WTC11 (cell line): ENCODE results near the gene ADGRB2.

Source experiments
- ESRRA ChIP-seq: sonication (generic); formaldehyde crosslinking; IDR thresholded peaks from 2 replicates; pipeline ENCODE4 v1.8.1; 2022; ENCODE audit warnings: mild to moderate bottlenecking, missing genetic modification reagents, borderline replicate concordance
- TF ChIP-seq, protein P1 (sequence below): sonication (generic); formaldehyde crosslinking; IDR thresholded peaks from 2 replicates; pipeline ENCODE4 v1.8.1; 2023; ENCODE audit warnings: mild to moderate bottlenecking, missing genetic modification reagents, moderate library complexity

DNA sequence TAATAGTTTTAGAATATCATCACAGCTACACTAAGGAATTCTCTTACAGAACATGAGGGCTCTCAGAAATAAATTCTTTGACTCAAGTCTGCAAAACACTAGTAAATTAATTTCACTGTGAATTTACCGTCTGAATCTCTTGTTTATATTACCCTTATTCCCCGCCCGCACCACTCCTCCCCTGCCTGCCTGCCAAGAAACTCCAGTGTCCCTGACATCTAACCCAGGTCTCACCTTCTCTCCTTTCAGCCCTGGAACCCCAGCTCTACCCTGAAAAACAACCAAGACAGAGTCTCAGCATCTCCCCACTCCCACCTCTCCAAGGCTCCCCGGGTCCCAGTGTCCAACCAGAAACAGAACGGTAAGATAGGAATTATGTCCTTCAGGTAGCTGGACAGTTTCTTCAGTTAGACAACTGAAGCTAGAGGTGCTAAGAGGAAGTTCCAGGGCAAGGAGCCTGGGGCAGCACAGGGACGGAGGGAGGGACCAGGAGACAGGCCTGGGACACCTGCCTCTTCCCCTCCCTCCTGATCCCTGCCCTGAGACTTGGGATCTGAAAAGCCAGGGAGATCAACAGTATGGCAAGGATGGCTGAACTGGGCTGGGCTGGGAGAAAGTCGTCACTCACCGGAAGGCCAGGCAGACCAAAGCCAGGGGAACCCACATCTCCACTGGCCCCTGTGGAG is 75.8 kb downstream of the ADGRB2 start:
- TF ChIP-seq ESRRA (CRISPR knock-in tag) = no peak
- TF ChIP-seq, protein P1, sequence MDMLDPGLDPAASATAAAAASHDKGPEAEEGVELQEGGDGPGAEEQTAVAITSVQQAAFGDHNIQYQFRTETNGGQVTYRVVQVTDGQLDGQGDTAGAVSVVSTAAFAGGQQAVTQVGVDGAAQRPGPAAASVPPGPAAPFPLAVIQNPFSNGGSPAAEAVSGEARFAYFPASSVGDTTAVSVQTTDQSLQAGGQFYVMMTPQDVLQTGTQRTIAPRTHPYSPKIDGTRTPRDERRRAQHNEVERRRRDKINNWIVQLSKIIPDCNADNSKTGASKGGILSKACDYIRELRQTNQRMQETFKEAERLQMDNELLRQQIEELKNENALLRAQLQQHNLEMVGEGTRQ (CRISPR knock-in tag) = no peak
